Measurements from ENCODE around the gene MYH6.
"Not testable (repeated sequence)": the region's sequence is repeated elsewhere in the genome, so short reads cannot be mapped to it uniquely, and the experiment has no call there.

MYH6 gene

GRCh38 chr14:23414254-23414653 lies 6.2 kb upstream of the MYH6 start:
- no peak for DNase-seq (ENCODE audit: low read depth)

- DNase-seq (ENCODE audit: low read depth) = no peak
Measured at GRCh38 chr14:23413681-23414080, 5.6 kb upstream of the MYH6 start.

- no peak for DNase-seq (ENCODE audit: low read depth)
Measured at GRCh38 chr14:23411563-23412525, 3.8 kb upstream of the MYH6 start.

- no peak for DNase-seq (ENCODE audit: low read depth)
Measured at GRCh38 chr14:23409966-23410635, 2.0 kb upstream of the MYH6 start.

GRCh38 chr14:23409475-23409874 lies 1.4 kb upstream of the MYH6 start:
- DNase-seq (ENCODE audit: low read depth) = no peak

- DNase-seq (ENCODE audit: low read depth) = no peak
Measured at GRCh38 chr14:23408307-23408630, 196 bp upstream of the MYH6 start.

- no peak for DNase-seq (ENCODE audit: low read depth)
Measured at GRCh38 chr14:23406725-23407355, 1.2 kb downstream of the MYH6 start.

- DNase-seq (ENCODE audit: low read depth) = no peak
Measured at GRCh38 chr14:23406244-23406643, 1.8 kb downstream of the MYH6 start.

GRCh38 chr14:23405516-23406025 lies 2.5 kb downstream of the MYH6 start:
- no peak for DNase-seq (ENCODE audit: low read depth)

GRCh38 chr14:23405096-23405495 lies 3.0 kb downstream of the MYH6 start:
- no peak for DNase-seq (ENCODE audit: low read depth)

GRCh38 chr14:23404331-23404900 lies 3.7 kb downstream of the MYH6 start:
- DNase-seq (ENCODE audit: low read depth) = no peak

- no peak for DNase-seq (ENCODE audit: low read depth)
Measured at GRCh38 chr14:23403908-23404307, 4.2 kb downstream of the MYH6 start.

GRCh38 chr14:23403139-23403438 lies 5.0 kb downstream of the MYH6 start:
- DNase-seq (ENCODE audit: low read depth) = no peak

GRCh38 chr14:23402296-23403138 lies 5.6 kb downstream of the MYH6 start:
- no peak for DNase-seq (ENCODE audit: low read depth)

- DNase-seq (ENCODE audit: low read depth) = no peak
Measured at GRCh38 chr14:23401291-23401690, 6.8 kb downstream of the MYH6 start.

- DNase-seq (ENCODE audit: low read depth) = not testable (repeated sequence)
Measured at GRCh38 chr14:23400496-23401149, 7.5 kb downstream of the MYH6 start.

GRCh38 chr14:23399591-23399990 lies 8.5 kb downstream of the MYH6 start:
- DNase-seq (ENCODE audit: low read depth) = no peak

- DNase-seq (ENCODE audit: low read depth) = no peak
Measured at GRCh38 chr14:23399136-23399535, 8.9 kb downstream of the MYH6 start.

- no peak for DNase-seq (ENCODE audit: low read depth)
Measured at GRCh38 chr14:23398348-23398747, 9.7 kb downstream of the MYH6 start.

GRCh38 chr14:23396781-23397407 lies 11.2 kb downstream of the MYH6 start:
- DNase-seq (ENCODE audit: low read depth) = no peak

- no peak for DNase-seq (ENCODE audit: low read depth)
Measured at GRCh38 chr14:23396126-23396525, 11.9 kb downstream of the MYH6 start.

Measured in HS-5 (cell line).